IMR-90 (cell line): ENCODE results near the gene UBL7. TPM values are rescaled to one million over a fixed set of nuclear protein-coding genes. Genes with fewer than 3 reads are reported as not detected.

ENCODE experiments used
- ATAC-seq: fragments of 200-7000 bp; cut with Tn5 transposase; 2 replicates; pipeline ENCODE4 v1.9.1; 2020; ENCODE audit warnings: low read depth, mild to moderate bottlenecking, moderate library complexity
- BruUV-seq: library from RNA; stranded (reverse); fragments of 400-500 nt; replicated peaks from 2 replicates; lab custom pipeline; 2021; lab: Mats Ljungman, UMichigan
- CTCF ChIA-PET: fragments of 300-600 bp; formaldehyde crosslinking; extraction: SDS; loops from one replicate; lab custom pipeline; 2021; ENCODE audit warnings: antibody characterized with exemption; lab: Yijun Ruan, JAX
- POLR2A ChIA-PET: fragments of 300-600 bp; sonication (Branson Sonifier 250); formaldehyde crosslinking; loops from one replicate; lab custom pipeline; 2022; ENCODE audit warnings: antibody characterized with exemption; ENCODE audit not compliant: unreplicated experiment; lab: Charles Lee
- DNase-seq: peaks from one replicate; pipeline ENCODE4 v3.0.0; 2013
- H2AFZ ChIP-seq: replicated peaks from 2 replicates; pipeline ENCODE3; 2013; ENCODE audit warnings: low read length, mild to moderate bottlenecking; ENCODE audit not compliant: poor library complexity
- H2AK5ac ChIP-seq: 2 replicates; pipeline ENCODE4 v1.6.1; 2013; ENCODE audit warnings: low read depth, low read length, inconsistent platforms
- H2AK9ac ChIP-seq: replicated peaks from 2 replicates; pipeline ENCODE3; 2013; ENCODE audit warnings: mild to moderate bottlenecking, low read depth, low read length, moderate library complexity; ENCODE audit not compliant: poor library complexity
- H2BK120ac ChIP-seq: 2 replicates; pipeline ENCODE4 v1.6.1; 2013; ENCODE audit warnings: low read depth, low read length, inconsistent platforms
- H2BK15ac ChIP-seq: 3 replicates; pipeline ENCODE4 v1.6.1; 2013; ENCODE audit warnings: low read depth, low read length, inconsistent platforms
- H2BK20ac ChIP-seq: 2 replicates; pipeline ENCODE4 v1.6.1; 2013; ENCODE audit warnings: low read depth, mild to moderate bottlenecking, inconsistent platforms, low read length, moderate library complexity
- H2BK5ac ChIP-seq: 2 replicates; pipeline ENCODE4 v1.6.1; 2013; ENCODE audit warnings: mild to moderate bottlenecking, low read depth, low read length, inconsistent platforms; ENCODE audit not compliant: poor library complexity, severe bottlenecking
- H3K14ac ChIP-seq: replicated peaks from 2 replicates; pipeline ENCODE4 v1.6.1; 2013; ENCODE audit warnings: low read depth, low read length, inconsistent platforms
- H3K18ac ChIP-seq: 2 replicates; pipeline ENCODE4 v1.6.1; 2013; ENCODE audit warnings: low read depth, low read length, control low read depth
- H3K23ac ChIP-seq: 2 replicates; pipeline ENCODE4 v1.6.1; 2013; ENCODE audit warnings: low read depth, low read length, inconsistent platforms
- H3K27ac ChIP-seq: 2 replicates; pipeline ENCODE4 v1.5.1; 2013; ENCODE audit warnings: mild to moderate bottlenecking, control low read depth, low read length; ENCODE audit not compliant: insufficient read depth
- H3K27me3 ChIP-seq: 2 replicates; pipeline ENCODE4 v1.6.1; 2013; ENCODE audit warnings: low read length; ENCODE audit not compliant: control insufficient read depth, insufficient read depth
- H3K36me3 ChIP-seq: 2 replicates; pipeline ENCODE4 v1.6.1; 2013; ENCODE audit warnings: low read length, mixed read lengths; ENCODE audit not compliant: control insufficient read depth, insufficient read depth
- H3K4ac ChIP-seq: 2 replicates; pipeline ENCODE4 v1.6.1; 2013; ENCODE audit warnings: low read depth, low read length, inconsistent platforms
- H3K4me1 ChIP-seq: 2 replicates; pipeline ENCODE4 v1.6.1; 2013; ENCODE audit warnings: low read length, mixed read lengths; ENCODE audit not compliant: control insufficient read depth, insufficient read depth
- H3K4me2 ChIP-seq: 2 replicates; pipeline ENCODE4 v1.6.1; 2013; ENCODE audit warnings: low read depth, mild to moderate bottlenecking, control low read depth, low read length, moderate library complexity
- H3K4me3 ChIP-seq: 2 replicates; pipeline ENCODE4 v1.5.1; 2013; ENCODE audit warnings: low read depth, mild to moderate bottlenecking, control low read depth, low read length, moderate library complexity; ENCODE audit not compliant: insufficient read depth
- H3K56ac ChIP-seq: 2 replicates; pipeline ENCODE4 v1.6.1; 2013; ENCODE audit warnings: low read length, inconsistent platforms; ENCODE audit not compliant: insufficient read depth; ENCODE audit errors: extremely low read depth
- H3K79me1 ChIP-seq, 2 experiments: 2 replicates each; pipeline ENCODE4 v1.6.1; 2013; ENCODE audit warnings: low read length in 2 of 2, inconsistent platforms in 1 of 2, low read depth in 1 of 2
- H3K9ac ChIP-seq: 2 replicates; pipeline ENCODE4 v1.6.1; 2013; ENCODE audit warnings: low read depth, low read length, control low read depth
- H3K9me1 ChIP-seq: 2 replicates; pipeline ENCODE4 v1.6.1; 2013; ENCODE audit warnings: low read length, inconsistent platforms; ENCODE audit not compliant: insufficient read depth
- H3K9me3 ChIP-seq: 2 replicates; pipeline ENCODE4 v1.6.1; 2013; ENCODE audit warnings: low read length; ENCODE audit not compliant: control insufficient read depth, insufficient read depth
- H4K20me1 ChIP-seq: 2 replicates; pipeline ENCODE4 v1.6.1; 2013; ENCODE audit warnings: low read length, inconsistent platforms; ENCODE audit not compliant: insufficient read depth
- H4K5ac ChIP-seq: 2 replicates; pipeline ENCODE4 v1.6.1; 2013; ENCODE audit warnings: mild to moderate bottlenecking, low read depth, low read length, control low read depth
- H4K8ac ChIP-seq, 2 experiments: 2 replicates each; pipeline ENCODE4 v1.6.1; 2013; ENCODE audit warnings: low read depth in 2 of 2, low read length in 2 of 2, control low read depth in 1 of 2, inconsistent platforms in 1 of 2
- H4K91ac ChIP-seq: 2 replicates; pipeline ENCODE4 v1.6.1; 2013; ENCODE audit warnings: low read depth, low read length, inconsistent platforms; ENCODE audit not compliant: insufficient read depth
- BHLHE40 ChIP-seq: fragments of 150-350 bp; IDR thresholded peaks from 2 replicates; pipeline ENCODE4 v1.6.1; 2016; ENCODE audit warnings: mild to moderate bottlenecking, low read depth, low read length
- CEBPB ChIP-seq: IDR thresholded peaks from 2 replicates; pipeline ENCODE4 v1.6.1; 2012; ENCODE audit warnings: low read depth, low read length, improper control_type of control experiment
- CHD1 ChIP-seq: IDR thresholded peaks from 2 replicates; pipeline ENCODE4 v1.6.1; 2012; ENCODE audit warnings: low read depth, low read length, improper control_type of control experiment
- FOS ChIP-seq: fragments of 150-350 bp; IDR thresholded peaks from 2 replicates; pipeline ENCODE4 v1.6.1; 2016; ENCODE audit warnings: low read depth, low read length
- MAFK ChIP-seq: IDR thresholded peaks from 2 replicates; pipeline ENCODE4 v1.6.1; 2012; ENCODE audit warnings: low read depth, low read length, improper control_type of control experiment
- MAZ ChIP-seq: IDR thresholded peaks from 2 replicates; pipeline ENCODE4 v1.6.1; 2012; ENCODE audit warnings: low read depth, mild to moderate bottlenecking, low read length, improper control_type of control experiment, moderate library complexity, borderline replicate concordance
- MXI1 ChIP-seq: IDR thresholded peaks from 2 replicates; pipeline ENCODE4 v1.6.1; 2012; ENCODE audit warnings: low read depth, mild to moderate bottlenecking, low read length, moderate library complexity, borderline replicate concordance
- NFE2L2 ChIP-seq: fragments of 150-350 bp; IDR thresholded peaks from 2 replicates; pipeline ENCODE4 v1.6.1; 2016; ENCODE audit warnings: low read depth, mild to moderate bottlenecking, low read length
- POLR2A ChIP-seq: IDR thresholded peaks from 2 replicates; pipeline ENCODE4 v1.6.1; 2012; ENCODE audit warnings: mild to moderate bottlenecking, low read depth, low read length
- RAD21 ChIP-seq: IDR thresholded peaks from 2 replicates; pipeline ENCODE4 v1.6.1; 2012; ENCODE audit warnings: low read length, improper control_type of control experiment
- RCOR1 ChIP-seq: IDR thresholded peaks from 2 replicates; pipeline ENCODE4 v1.6.1; 2012; ENCODE audit warnings: mild to moderate bottlenecking, low read length, improper control_type of control experiment; ENCODE audit not compliant: insufficient replicate concordance
- RFX5 ChIP-seq: IDR thresholded peaks from 2 replicates; pipeline ENCODE4 v1.8.0; 2012; ENCODE audit warnings: low read depth, mild to moderate bottlenecking, low read length, moderate library complexity
- SMC3 ChIP-seq: fragments of 150-350 bp; IDR thresholded peaks from 2 replicates; pipeline ENCODE4 v1.6.1; 2016; ENCODE audit warnings: low read depth, mild to moderate bottlenecking, antibody characterized with exemption, low read length, moderate library complexity
- WGBS, 2 experiments: methylation state at CpG; one replicate each; pipeline versions ENCODE4 v1.1.5 to v1.1.7; 2013; ENCODE audit warnings: missing lambda C conversion rate in 2 of 2; ENCODE audit not compliant: insufficient read length in 1 of 2; ENCODE audit errors: extremely low coverage in 2 of 2; 5-methylcytosine and 5-hydroxymethylcytosine counted together
- dilution Hi-C: fragments of 300-500 bp; cut with HindIII; formaldehyde crosslinking; loops from one replicate; pipeline ENCODE4 v1.14.3; 2018; ENCODE audit warnings: low sequenced_read_pairs; ENCODE audit not compliant: unreplicated experiment
- in situ Hi-C: fragments of 300-500 bp; cut with MboI; formaldehyde crosslinking; loops from 3 replicates; pipeline ENCODE4 v1.14.3; 2019; ENCODE audit warnings: low sequenced_read_pairs, inconsistent platforms, mixed read lengths
- intact Hi-C: fragments of 100-400 bp; cut with micrococcal nuclease; formaldehyde crosslinking; loops from 2 replicates; pipeline ENCODE4 v1.10.0; 2022
- polyA plus RNA-seq, 3 experiments: library from polyadenylated mRNA; depleted of rRNA; stranded (reverse); fragments of >200 nt; gene quantifications; 2 replicates each; pipeline ENCODE4 v1.2.3, GENCODE V29; 2012; ENCODE audit warnings: low replicate concordance in 1 of 3
- total RNA-seq: library from RNA; depleted of rRNA; stranded (reverse); fragments of >200 nt; gene quantifications from 2 replicates; pipeline ENCODE4 v1.2.3, GENCODE V29; 2012
- TF ChIP-seq, protein P1 (sequence below): fragments of 150-350 bp; IDR thresholded peaks from 2 replicates; pipeline ENCODE4 v1.6.1; 2017; ENCODE audit warnings: mild to moderate bottlenecking, antibody characterized with exemption, low read length, low read depth
- TF ChIP-seq, protein P2 (sequence below): fragments of 150-350 bp; IDR thresholded peaks from 2 replicates; pipeline ENCODE4 v1.6.1; 2016; ENCODE audit warnings: low read depth, mild to moderate bottlenecking, low read length, moderate library complexity, borderline replicate concordance
- TF ChIP-seq, protein P3 (sequence below): conservative IDR thresholded peaks from 2 replicates; pipeline ENCODE4 v1.5.1; 2012; ENCODE audit warnings: mild to moderate bottlenecking, low read depth, low read length, improper control_type of control experiment

The UBL7 gene
- total and polyA plus RNA-seq, 2 of the 4 experiments (the other 2 are of a cell fraction), result 68.1 to 78.4 TPM

DNA sequence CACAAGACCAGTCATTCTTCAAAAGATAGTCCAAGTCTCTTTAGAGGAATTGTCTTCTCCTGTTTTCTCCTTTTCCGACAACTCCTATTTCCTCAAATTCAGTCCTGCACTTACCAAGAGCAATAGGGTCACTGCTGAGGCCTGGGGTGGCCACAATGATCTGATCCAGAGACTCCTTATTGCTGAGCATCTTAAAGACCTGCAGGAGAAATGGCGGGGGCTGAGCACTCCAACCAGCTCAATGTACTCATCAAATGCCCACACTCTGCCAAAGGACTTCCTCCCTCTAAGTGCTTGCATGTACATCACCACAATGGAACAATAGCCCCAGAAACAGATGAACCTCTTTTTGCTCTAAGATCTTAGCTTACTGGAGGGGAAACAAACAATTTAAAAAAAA, 9.6 kb downstream of the UBL7 start:
- no CpG with 5 or more reads among the region's 2 CpGs for WGBS, 2 experiments
- H3K27ac ChIP-seq, result no peak overlapping the region
- ChIA-PET POLR2A (interaction anchor here (0.6 kb wide), 1 partner anchor 166 kb away, joined by 3 read pairs; no protein-coding TSS in a partner anchor), CTCF (no interaction called here)
- in situ Hi-C loops (no loop called here), dilution Hi-C loops (no loop called here), intact Hi-C loops (no loop called here)
- no peak overlapping the region for H2BK20ac ChIP-seq
- no peak overlapping the region for H2BK5ac ChIP-seq
- H2AK9ac ChIP-seq, result no peak overlapping the region
- no TSS peak for BruUV-seq
- no peak overlapping the region for H4K5ac ChIP-seq
- no peak overlapping the region for H3K4me2 ChIP-seq
- DNase-seq, result no peak
- H3K36me3 ChIP-seq, result peaks cover 43% of the 10 kb centered on the region
- no peak overlapping the region for H3K23ac ChIP-seq
- H3K4me1 ChIP-seq, result peaks cover 2% of the 10 kb centered on the region; the same call in 1 of the 2 replicates
- H3K9me1 ChIP-seq, result peaks cover 6% of the 10 kb centered on the region
- no peak overlapping the region for H3K14ac ChIP-seq
- H4K8ac ChIP-seq, result no peak overlapping the region
- H2AFZ ChIP-seq, result no peak overlapping the region
- no peaks in the 10 kb centered on the region for H3K9me3 ChIP-seq
- TF ChIP-seq, protein P1, sequence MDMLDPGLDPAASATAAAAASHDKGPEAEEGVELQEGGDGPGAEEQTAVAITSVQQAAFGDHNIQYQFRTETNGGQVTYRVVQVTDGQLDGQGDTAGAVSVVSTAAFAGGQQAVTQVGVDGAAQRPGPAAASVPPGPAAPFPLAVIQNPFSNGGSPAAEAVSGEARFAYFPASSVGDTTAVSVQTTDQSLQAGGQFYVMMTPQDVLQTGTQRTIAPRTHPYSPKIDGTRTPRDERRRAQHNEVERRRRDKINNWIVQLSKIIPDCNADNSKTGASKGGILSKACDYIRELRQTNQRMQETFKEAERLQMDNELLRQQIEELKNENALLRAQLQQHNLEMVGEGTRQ, result no peak
- TF ChIP-seq, protein P2, sequence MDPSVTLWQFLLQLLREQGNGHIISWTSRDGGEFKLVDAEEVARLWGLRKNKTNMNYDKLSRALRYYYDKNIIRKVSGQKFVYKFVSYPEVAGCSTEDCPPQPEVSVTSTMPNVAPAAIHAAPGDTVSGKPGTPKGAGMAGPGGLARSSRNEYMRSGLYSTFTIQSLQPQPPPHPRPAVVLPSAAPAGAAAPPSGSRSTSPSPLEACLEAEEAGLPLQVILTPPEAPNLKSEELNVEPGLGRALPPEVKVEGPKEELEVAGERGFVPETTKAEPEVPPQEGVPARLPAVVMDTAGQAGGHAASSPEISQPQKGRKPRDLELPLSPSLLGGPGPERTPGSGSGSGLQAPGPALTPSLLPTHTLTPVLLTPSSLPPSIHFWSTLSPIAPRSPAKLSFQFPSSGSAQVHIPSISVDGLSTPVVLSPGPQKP, result no peak
- TF ChIP-seq RFX5 (no peak), RAD21 (no peak), RCOR1 (no peak), FOS (no peak), MXI1 (no peak), NFE2L2 (no peak), MAFK (no peak), POLR2A (no peak), MAZ (no peak), BHLHE40 (no peak), CHD1 (no peak), SMC3 (no peak), CEBPB (no peak)
- TF ChIP-seq, protein P3, sequence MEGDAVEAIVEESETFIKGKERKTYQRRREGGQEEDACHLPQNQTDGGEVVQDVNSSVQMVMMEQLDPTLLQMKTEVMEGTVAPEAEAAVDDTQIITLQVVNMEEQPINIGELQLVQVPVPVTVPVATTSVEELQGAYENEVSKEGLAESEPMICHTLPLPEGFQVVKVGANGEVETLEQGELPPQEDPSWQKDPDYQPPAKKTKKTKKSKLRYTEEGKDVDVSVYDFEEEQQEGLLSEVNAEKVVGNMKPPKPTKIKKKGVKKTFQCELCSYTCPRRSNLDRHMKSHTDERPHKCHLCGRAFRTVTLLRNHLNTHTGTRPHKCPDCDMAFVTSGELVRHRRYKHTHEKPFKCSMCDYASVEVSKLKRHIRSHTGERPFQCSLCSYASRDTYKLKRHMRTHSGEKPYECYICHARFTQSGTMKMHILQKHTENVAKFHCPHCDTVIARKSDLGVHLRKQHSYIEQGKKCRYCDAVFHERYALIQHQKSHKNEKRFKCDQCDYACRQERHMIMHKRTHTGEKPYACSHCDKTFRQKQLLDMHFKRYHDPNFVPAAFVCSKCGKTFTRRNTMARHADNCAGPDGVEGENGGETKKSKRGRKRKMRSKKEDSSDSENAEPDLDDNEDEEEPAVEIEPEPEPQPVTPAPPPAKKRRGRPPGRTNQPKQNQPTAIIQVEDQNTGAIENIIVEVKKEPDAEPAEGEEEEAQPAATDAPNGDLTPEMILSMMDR, result no peak
- H4K91ac ChIP-seq, result no peak overlapping the region
- no peak overlapping the region for H2AK5ac ChIP-seq
- ATAC-seq, result no peak
- no peak overlapping the region for H3K56ac ChIP-seq
- H3K4ac ChIP-seq, result no peak overlapping the region
- 0 out of 4 replicates have a peak, but pooled peaks cover 0 to 5% of the 10 kb centered on the region in 2 experiments for H3K79me1 ChIP-seq
- no peaks in the 10 kb centered on the region for H4K20me1 ChIP-seq
- no peak overlapping the region for H3K4me3 ChIP-seq
- H2BK120ac ChIP-seq, result no peak overlapping the region
- no peaks in the 10 kb centered on the region for H3K27me3 ChIP-seq
- H3K18ac ChIP-seq, result no peak overlapping the region
- H2BK15ac ChIP-seq, result no peak overlapping the region
- H3K9ac ChIP-seq, result no peak overlapping the region
